ENCODE measurements around the gene ABCA2. TPM values are rescaled to one million over a fixed set of nuclear protein-coding genes. Genes with fewer than 3 reads are reported as not detected.

ABCA2 gene
- total RNA-seq, 4 donors from 2014 or later: 3.5 to 14.7 (median 7.6) TPM

GRCh38 chr9:137046088-137046787, 18.2 kb upstream of the ABCA2 start, which contains the start of gene NPDC1:
TSS of gene NPDC1 (minus strand) at chr9:137046177. CDS start at chr9:137045989, 188 bp downstream.
- Histone ChIP-seq H3K27me3 (peaks cover 0 to 80% (median 21%) of the 10 kb centered on the region in 4 donors), H3K4me3 (peak within 1 kb of the TSS; percentile 35 to 76 (median 54)), H3K27ac (peak within 1 kb of the TSS; percentile 52 to 86 (median 66)), H3K36me3 (no peaks in the 10 kb centered on the region), H3K9me3 (no peaks in the 10 kb centered on the region), H3K4me1 (peaks cover 24 to 58% (median 33%) of the 10 kb centered on the region in 3 donors)
- intact Hi-C loops (cut with DNase I): loop anchor here (5.0 kb wide), 1 partner anchor 259 kb away; no protein-coding TSS in a partner anchor
- TF ChIP-seq CTCF (IDR thresholded peaks at IDR 0.05): peak; percentile 57 to 91 (median 83)
- peak in 2 of 4 donors; percentile 17 to 22 for TF ChIP-seq POLR2A (IDR thresholded peaks at IDR 0.05)
- no peak for DNase-seq
- WGBS, 2 donors: 0% methylated on average over 9 to 40 of the region's 57 CpGs

- 0 to 2% methylated on average over 3 to 23 of the region's 96 CpGs for WGBS, 2 donors
- Histone ChIP-seq H3K9me3 (no peaks in the 10 kb centered on the region), H3K4me3 (peak overlapping the region; percentile 35 to 76 (median 54)), H3K27me3 (peaks cover 0 to 73% (median 21%) of the 10 kb centered on the region in 4 donors), H3K27ac (peak overlapping the region; percentile 44 to 86 (median 66)), H3K36me3 (peaks cover 0 to 4% (median 0%) of the 10 kb centered on the region in 3 donors), H3K4me1 (peaks cover 24 to 62% (median 33%) of the 10 kb centered on the region in 3 donors)
- intact Hi-C loops (cut with DNase I): loop anchor here (5.0 kb wide), 1 partner anchor 258 kb away; no protein-coding TSS in a partner anchor
- TF ChIP-seq POLR2A (IDR thresholded peaks at IDR 0.05) (no peak), CTCF (IDR thresholded peaks at IDR 0.05) (no peak)
- DNase-seq: no peak
Observed at GRCh38 chr9:137045294-137046087, 17.5 kb upstream of the ABCA2 start.

- Histone ChIP-seq H3K4me3 (peak overlapping the region; percentile 35 to 76 (median 54)), H3K27ac (peak overlapping the region; percentile 11 to 86 (median 71)), H3K4me1 (peaks cover 24 to 64% (median 33%) of the 10 kb centered on the region in 3 donors), H3K36me3 (peaks cover 0 to 12% (median 2%) of the 10 kb centered on the region in 3 donors), H3K27me3 (peaks cover 0 to 64% (median 20%) of the 10 kb centered on the region in 4 donors), H3K9me3 (no peaks in the 10 kb centered on the region)
- intact Hi-C loops (cut with DNase I): loop anchor here (5.0 kb wide), 1 partner anchor 257 kb away; no protein-coding TSS in a partner anchor
- WGBS, 2 donors: 6 to 7% methylated on average over 6 to 7 of the region's 18 CpGs
- DNase-seq: no peak
- TF ChIP-seq CTCF (IDR thresholded peaks at IDR 0.05): no peak
Observed at GRCh38 chr9:137044502-137045177, 16.6 kb upstream of the ABCA2 start.

GRCh38 chr9:137044037-137044436, 16.0 kb upstream of the ABCA2 start:
- TF ChIP-seq CTCF (IDR thresholded peaks at IDR 0.05): no peak
- TF ChIP-seq POLR2A (IDR thresholded peaks at IDR 0.05): no peak
- peak overlapping the region in 3 of 4 donors; percentile 48 to 76 (median 60) for H3K4me3 ChIP-seq
- 46% methylated on average over 4 of the region's 12 CpGs; no CpG with 5 or more reads in 1 of the 2 donors for WGBS, 2 donors
- intact Hi-C loops (cut with DNase I): no loop called here
- peaks cover 0 to 18% (median 5%) of the 10 kb centered on the region in 3 donors for H3K36me3 ChIP-seq
- H3K9me3 ChIP-seq: no peaks in the 10 kb centered on the region
- peak overlapping the region; percentile 11 to 86 (median 71) for H3K27ac ChIP-seq
- no peak for DNase-seq
- H3K27me3 ChIP-seq: peaks cover 0 to 58% (median 15%) of the 10 kb centered on the region in 4 donors
- H3K4me1 ChIP-seq: peaks cover 24 to 58% (median 33%) of the 10 kb centered on the region in 3 donors

All from esophagus squamous epithelium (tissue), 5 donors.